Stimulated activated CD4-positive, alpha-beta T cell treated with anti-CD3 and anti-CD28 coated beads, Interleukin-1b, Interleukin-23, amount 100 ng/mL, for 4 hours (primary cell): Measurements from ENCODE around the gene ASCC2.
"Not testable (repeated sequence)": the region's sequence is repeated elsewhere in the genome, so short reads cannot be mapped to it uniquely, and the experiment has no call there.

Experiments
- DNase-seq, 2 donors: peaks; one replicate each; pipeline ENCODE4 v3.0.0-alpha.2; 2020; ENCODE audit warnings: low read depth in 2 of 2

ASCC2 gene

DNA sequence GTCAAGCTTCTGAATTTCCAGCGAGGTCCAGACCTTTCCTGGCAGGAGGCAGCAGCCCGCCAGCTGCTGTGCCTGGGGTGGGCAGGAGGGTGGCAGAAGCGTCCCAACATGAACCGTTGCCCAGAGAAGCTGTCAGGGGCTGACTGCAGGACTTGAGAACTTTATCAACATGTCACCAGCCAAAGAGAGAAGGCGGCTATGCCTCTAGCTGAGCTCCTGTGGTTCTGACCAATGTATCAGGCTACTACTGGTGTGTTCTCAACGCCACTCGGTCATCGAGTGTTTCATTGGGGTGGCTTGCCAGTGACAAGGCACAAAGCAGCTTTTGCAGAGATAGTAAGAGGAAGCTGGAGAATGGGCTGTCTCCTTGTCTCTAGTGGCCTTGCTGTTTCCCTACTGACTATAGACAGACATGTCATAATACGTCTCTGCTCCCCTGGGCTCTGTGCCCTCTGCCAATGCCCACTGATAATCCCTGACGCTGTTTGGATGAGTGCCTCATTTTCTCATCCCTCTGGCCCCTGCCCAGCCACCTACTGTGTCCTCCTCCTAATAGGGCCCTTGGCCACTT, 17.6 kb upstream of the ASCC2 start:
- DNase-seq = no peak

DNA sequence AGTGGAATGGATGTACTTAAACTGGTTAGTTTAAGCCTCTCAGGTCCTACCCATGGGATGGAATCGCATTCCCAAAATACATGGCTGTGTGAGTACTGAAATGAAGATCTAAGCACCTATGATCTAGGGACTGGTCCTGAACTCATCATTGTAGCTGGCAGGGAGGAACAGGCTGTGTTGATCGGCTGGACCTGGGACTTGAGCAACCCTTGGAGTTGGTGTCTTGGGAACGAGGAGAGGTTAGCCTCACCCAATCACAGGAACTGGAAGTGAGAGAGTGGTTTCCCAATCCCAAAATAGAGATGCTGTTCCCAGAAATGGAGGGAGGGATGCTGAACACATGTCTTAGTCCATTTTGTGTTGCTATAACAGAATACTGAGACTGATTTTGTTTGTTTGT, 16.4 kb upstream of the ASCC2 start:
- DNase-seq = no peak

DNA sequence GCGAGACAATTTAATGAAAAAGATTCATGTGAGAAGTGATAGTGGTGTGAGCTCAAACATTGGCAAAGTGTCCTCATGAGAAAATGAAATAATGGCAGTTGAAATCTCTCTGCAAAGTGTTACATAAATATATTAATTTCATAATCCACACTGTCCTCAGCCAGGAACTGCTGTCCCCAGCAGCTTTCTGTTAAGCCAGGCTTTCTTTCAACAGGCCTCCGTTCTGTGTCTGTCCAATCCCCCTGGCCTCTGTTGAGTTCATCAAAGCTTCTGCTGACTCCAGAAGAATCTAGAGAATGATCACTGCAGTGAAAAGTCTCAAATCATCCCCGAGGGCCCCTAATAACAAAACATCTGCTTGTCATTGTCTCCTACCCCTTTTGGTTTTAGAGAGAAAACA, 10.0 kb upstream of the ASCC2 start:
- no peak for DNase-seq

DNA sequence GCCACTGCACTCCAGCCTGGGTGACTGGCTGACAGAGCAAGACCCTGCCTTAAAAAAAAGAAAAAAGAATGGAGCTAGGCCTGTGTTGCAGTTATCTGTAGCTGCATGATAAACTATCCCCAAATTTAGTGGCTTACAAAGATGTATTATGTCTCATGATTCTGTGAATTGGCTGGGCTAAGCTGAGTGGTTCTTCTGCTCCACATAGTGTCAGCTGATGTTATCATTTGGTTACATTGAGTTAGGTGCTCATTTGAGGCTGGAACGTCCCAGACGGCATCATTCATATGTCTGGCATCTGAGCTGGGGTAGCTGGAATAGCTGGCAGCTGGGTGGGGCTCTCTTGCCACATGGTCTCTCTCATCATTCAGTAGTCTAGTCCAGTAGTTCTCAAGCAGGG, 8.2 kb upstream of the ASCC2 start:
- no peak for DNase-seq

DNA sequence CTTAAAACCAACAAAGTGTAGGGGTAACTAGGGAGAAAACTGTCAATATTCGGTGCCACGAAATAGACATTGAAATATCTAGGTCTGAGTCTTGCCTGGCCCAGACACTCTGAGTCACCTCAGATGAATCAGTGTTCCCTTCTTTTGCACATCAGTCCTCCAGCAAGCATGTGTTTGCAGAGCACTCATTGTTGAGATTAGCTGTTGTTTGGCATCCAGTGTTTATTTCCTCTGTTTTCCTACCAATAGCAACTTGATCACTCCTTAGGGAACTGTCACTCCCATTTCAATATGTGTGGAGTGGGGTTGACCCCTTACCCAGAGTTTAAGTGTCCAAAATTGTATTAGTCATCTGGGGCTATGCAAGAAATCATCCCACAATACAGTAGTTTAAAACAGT, 4.7 kb upstream of the ASCC2 start:
- DNase-seq = no peak

DNA sequence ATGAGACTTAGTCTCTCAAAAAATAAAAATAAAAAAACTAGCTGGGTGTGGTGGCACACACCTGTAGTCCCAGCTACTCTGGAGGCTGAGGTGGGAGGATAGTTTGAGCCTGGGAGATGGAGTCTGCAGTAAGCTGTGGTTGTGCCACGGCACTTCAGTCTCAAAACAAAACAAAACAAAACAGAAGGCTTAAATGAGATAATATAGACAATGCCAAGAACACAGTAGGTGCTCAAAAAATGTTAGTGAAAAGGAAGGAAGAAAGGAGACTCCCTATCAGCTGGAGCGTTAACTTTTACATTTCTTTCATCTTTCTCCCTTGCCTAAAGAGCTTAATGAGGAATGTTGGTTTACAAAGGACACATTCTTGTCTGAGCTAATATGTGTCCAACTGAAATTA, 4.1 kb upstream of the ASCC2 start:
- DNase-seq = no peak

DNA sequence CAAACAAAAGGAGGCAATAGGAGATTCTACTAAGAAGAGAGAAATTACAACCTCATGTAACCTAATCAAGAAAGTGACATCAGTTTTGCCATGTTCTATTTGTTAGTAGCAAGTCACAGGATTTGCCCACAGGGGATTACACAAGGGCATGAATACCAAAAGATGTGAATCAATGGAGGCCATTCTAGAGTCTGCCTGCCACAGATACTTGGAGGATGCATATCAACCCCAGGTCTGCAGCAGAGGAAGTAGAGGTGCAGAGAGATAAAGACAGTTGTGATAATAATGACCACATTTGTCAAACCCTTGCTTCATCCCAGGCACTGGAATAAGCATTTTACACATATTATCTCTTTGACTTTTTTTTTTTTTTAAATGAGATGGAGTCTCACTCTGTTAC, 2.4 kb upstream of the ASCC2 start:
- DNase-seq = no peak

DNA sequence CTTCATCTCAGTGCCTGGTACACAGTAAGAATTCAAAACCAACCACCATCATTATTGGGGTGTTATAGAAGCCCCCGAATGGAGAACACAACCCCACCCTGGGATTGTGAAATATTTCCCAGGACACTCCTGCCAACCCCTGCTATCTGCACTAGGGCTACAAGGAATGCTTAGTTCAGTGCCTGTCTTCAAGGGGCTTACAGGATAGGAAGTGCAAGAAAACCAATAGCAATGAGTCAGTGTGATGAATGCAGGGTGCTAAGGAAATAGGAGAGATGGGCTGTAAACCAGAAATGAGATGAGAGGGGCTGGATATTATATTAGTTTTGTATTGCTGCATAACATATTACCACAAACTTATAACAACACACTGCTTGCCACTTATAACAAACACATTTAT, 965 bp upstream of the ASCC2 start:
- no peak for DNase-seq

DNA sequence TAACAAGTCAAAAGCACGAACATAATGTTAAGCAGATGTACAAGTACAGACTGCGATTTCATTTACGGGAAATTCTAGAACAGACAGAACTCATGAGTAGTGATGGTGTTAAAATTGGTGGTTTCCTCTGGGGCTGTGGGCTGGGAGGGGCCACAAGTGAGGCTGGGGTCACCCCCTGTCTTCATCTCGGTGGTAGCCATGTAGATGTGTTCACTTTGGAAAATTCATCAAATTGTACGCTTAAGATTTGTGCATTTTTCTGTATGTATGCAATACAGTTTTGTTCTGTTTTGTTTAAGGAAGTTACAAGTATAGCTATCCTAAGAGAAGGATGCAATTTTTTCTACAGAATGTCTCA, 504 bp upstream of the ASCC2 start:
- no peak for DNase-seq

DNA sequence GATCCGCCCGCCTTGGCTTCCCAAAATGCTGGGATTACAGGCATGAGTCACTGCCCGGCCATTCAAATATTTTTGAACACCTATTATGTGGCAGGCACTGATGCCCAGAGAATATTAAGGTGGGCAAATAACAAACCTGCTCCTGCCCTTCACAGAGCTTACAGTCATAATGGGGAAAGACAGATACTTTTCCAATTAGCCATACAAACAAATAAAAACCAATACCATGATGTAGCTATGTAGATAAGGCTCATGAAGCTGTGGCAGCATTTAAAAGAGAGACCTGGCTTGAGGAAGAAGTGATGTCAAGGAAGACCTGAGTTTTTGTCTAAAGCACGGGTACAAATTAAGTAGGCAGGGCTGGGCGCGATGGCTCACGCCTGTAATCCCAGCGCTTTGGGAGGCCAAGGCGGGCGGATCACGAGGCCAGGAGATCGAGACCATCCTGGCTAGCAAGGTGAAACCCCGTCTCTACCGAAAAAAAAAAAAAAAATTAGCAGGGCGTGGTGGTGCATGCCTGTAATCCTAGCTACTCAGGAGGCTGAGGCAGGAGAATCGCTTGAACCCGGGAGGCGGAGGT, 1.2 kb downstream of the ASCC2 start:
- not testable (repeated sequence) for DNase-seq

DNA sequence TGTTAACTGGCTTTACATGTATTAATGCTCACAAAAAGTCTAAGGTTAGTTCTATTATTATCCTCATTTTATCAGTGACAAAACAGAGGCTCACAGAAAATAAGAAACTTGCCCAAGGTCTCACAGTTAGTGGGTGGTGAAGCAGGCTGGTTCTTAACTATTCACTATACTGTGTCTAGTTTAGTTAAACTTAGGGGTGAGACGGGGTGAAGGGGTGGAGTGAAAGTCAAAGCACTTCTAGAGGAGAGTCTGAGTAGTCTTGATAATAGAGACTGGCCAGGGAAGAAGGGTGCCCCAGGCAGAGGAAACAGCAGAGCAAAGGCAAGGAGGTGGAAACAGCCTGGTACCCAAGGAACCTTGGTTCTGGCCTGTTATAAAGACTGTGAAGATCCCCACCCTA, 4.0 kb downstream of the ASCC2 start:
- no peak for DNase-seq

DNA sequence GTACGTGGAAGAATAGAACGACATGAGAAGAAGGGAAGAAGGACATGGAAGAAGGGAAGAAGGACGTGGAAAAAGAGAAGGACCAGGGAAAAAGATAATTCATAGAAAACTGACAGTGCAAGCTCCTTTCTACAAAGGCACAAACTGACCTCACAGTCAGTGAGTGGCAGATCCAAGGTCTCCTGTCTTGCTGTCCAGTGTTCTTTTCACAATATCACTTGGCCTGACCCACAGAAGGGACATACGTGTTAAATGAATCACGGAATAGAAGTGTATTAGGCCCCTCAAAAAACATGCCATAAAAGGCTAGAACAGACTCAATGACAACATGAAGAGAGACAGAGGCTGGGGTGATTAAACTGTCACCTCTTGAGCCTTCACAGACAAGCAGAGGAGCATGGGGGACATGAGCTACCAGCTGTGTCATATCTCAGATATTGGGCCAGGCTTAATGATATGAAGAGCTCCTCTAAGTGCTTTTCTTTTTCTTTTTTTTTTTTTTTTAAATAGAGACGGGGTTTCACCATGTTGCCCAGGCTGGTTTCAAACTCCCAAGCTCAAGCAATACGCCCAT, 4.6 kb downstream of the ASCC2 start:
- DNase-seq = no peak

DNA sequence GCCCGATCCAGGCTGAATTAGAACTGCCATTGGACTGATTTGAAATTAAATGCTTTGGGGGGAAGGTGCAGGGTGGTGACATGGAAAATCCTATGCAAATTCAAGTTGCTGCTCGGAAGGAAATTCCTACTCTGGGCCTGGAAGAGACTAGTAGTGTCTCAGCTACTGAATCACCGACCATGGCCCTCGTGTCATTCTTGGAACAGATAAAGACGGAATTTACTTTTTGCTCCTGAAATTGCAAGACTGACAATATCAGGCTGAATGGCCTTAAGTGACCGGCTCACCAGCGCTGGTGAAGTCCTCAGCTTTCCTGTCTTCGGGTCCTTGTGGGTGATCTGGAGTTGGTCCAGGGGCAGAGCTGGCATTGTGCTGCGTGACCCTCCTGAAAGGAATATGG, 6.1 kb downstream of the ASCC2 start:
- no peak for DNase-seq

DNA sequence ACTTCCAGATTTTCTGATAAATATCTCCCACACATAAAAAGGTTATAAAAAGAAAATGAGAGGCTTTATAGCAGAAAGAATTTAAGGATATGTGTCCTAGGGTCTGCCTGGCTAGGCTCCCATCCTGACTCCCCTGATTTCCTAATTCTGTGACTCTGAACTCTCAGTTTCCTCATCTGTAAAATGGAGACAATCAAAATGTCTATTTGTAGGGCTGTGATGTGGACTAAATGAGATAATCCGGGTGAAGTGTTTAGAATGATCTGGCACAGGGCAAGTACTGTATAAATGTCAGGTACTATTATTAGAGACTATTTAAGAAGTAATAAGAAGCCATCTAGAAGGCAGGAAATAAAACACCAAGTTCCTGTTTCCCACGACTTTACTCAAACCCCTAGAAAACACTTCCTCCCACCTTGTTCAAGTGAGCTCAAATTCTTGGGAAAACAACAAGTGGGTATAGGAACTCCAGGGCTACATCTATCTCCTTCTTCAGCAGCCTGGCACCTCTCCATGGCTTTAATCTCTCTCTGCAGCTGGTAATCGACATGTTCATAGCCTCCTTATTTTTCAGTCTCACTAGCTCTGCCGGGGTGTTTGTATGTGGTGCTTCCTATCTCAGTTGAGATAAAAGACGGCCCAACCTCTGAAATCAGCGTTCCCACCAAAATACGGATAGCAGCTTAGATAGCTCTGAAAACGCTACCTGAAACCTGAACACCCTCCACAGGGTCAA, 6.7 kb downstream of the ASCC2 start:
- DNase-seq = no peak

DNA sequence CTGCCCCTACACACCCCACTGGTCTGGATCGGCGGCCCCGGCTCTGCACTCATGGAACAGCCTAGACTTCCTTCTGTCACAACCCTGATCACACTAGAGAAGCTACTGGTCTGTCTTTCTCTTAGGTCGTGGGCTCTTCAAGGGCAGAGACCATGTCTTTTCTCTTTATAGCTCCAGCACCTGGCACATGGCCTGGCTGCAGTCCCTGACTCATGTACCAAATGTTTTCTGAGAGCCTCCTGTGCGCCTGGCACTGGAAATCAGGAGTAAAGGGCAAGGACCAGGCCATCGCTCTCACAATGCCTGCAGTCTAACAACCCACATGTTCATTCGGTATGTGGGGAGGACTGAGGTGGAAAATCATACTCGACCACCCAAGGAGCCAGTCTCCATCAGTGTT, 7.5 kb downstream of the ASCC2 start:
- no peak for DNase-seq

DNA sequence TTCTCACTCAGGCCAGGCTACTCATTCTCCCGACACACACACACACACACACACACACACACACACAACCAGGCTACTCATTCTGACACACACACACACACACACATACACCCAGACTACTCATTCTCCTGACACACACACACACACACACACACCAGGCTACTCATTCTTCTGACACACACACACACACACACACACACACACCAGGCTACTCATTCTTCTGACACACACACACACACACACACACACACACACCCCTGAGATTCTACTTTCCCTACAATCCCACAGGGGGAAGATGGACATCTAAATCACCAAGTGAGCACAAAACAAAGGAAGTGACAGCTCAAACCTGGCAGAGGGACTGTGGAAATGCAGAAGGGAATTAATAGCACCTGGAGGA, 10.3 kb downstream of the ASCC2 start:
- not testable (repeated sequence) for DNase-seq

DNA sequence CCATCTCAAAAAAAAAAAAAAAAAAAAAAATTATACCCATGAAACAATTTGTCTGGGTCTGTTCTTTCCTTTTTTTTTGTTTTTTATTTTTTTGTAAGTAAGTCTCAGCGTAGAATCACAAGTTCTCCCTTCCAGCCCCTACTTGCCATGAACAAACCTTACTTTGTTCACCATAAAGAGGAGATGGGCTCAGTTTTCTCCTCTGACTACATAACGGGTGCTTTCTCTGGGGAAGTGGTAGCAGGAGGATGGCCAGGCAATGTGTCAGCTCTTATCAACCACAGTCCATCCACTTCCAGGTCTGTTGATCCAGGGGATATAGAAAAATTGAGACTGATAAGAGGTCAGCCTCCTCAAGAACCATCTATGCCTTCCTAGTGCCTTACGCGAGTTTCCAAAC, 11.0 kb downstream of the ASCC2 start:
- no peak for DNase-seq

DNA sequence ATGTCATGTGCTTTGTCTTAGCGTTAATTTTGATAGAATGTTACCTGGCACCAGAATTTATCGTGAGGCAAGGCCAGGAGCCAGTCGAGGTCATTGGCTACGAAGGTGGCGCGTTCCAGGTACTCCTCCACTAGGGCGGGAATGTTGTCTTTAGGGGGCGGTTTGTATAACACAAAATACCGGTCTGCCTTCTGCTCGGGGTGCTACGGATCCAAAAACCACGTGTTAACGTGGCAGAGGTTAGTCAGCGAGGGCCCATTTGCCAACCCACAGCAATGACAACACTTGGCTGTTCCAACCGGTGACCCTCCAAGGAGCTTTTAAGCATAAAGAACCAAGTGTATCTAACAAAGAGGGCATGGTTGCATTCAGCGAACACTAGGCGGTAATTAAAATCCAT, 12.5 kb downstream of the ASCC2 start:
- no peak for DNase-seq

DNA sequence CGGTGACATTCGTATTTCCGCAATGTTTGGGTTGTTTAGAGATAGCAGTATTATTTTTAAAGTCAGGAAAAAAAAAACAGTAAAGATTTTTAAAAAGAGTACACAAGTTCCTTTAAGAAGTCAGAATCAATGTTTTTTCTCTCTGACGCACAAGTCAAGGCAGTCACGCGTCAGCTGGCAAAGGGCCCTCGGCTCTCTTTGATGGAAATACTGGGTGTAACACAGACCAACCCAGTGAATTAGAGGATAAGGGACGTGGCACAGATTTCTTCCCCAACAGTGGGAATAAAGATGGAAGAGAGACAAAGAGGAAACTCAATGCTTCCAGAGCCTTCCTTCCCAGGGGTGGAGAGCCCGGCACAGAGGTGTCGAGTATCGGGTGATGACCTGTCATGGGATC, 13.4 kb downstream of the ASCC2 start:
- no peak for DNase-seq

DNA sequence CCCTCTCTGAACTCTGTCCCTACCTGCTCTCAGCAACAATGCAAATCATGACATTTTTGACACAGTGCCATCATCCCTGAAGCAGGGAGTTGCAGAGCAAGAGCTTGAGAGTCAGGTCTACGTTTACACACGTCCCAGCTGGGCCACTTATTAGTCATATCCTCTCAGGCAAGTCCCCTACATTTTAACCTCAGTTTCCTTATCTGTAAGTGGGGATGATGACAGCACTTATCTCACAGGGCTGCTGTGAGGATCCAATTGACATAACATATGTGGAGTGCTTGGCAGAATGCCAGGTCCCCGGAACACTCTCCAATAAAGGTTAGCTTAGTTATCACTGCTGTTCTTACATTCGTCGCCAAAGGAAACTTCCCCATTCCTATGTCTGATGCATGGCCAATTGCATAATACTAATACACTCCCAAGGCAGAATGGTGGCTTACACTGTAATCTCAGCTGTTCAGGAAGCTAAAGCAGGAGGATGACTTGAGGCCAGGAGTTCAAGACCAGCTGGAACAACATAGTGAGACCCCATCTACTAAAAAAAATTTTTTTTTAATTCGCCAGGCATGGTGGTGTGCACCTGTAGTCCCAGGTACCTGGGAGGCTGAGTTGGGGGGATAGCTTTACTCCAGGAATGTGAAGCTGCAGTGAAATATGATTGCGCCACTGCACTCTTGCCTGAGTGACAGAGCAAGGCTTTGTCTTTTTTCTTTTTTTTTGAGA, 16.6 kb downstream of the ASCC2 start:
- DNase-seq = no peak

DNA sequence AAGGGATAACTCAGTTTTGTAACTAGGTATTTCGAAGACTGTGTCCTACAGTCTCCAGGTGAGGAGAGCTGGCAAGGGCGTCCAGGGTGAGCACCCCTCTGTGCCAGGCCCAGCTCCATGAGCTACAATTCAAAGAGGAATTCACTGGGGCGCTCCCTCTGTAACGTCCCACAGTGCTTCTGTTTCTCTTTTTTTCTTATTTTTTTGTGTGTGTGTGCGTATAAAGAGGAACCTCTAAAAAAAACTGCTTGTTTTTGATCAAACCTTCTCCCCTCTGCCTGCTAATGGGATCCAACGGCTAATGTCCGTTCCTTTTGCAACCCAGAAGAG, 17.1 kb downstream of the ASCC2 start:
- no peak for DNase-seq

DNA sequence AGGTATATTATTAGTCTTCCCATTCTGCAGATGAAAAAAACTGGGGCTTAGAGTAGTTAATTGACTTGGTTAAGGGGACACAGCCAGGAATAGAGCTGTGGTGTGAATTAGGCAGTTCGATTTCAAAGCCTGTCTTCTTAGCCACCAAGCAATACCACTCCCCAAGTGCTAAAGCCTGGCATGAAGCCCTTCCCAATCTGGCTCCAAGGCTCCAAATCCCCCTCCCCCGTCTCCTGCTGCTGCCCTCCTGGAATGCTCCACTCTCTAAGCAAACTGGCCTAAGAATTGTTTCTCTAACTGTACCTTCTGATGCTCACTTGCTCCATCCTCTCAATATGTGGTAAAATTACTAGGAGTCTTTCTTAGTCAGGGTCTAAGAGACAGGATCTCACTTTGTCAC, 18.6 kb downstream of the ASCC2 start:
- no peak for DNase-seq

DNA sequence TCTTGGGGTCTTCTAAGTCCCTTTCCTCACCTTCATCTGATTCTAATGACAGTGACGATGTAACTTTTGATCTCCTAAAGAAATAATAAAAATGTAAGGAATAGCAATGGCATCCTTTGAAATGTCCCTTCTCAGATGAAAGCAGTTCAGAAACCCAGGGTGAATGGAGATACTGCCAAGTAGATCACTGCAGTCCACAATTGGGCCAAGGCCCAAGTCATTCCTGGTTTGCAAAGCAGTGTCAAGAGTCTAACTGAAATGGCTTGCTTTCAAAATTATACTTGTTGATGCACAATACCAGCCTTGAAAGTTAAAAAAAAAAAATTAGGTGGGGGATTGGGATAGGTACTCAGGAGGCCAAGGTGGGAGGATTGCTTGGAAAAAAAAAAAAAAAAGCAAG, 20.4 kb downstream of the ASCC2 start:
- DNase-seq = no peak
